HG03439 (cell line): Measurements from ENCODE around the gene GRPR.
"Not testable (repeated sequence)": the region's sequence is repeated elsewhere in the genome, so short reads cannot be mapped to it uniquely, and the experiment has no call there.

Source experiments
- ATAC-seq: cut with Tn5 transposase; IDR thresholded peaks from one replicate; pipeline ENCODE4 v1.9.1; 2021; ENCODE audit warnings: mild to moderate bottlenecking, moderate library complexity; ENCODE audit not compliant: unreplicated experiment

GRPR gene

GRCh38 chrX:16175329-16176061 is 52.1 kb downstream of the GRPR start:
- no peak for ATAC-seq

- ATAC-seq: no peak
Observed at GRCh38 chrX:16177260-16177659, 53.9 kb downstream of the GRPR start.

- not testable (repeated sequence) for ATAC-seq
Observed at GRCh38 chrX:16183843-16184242, 60.5 kb downstream of the GRPR start.

GRCh38 chrX:16185725-16186136 is 62.4 kb downstream of the GRPR start:
- ATAC-seq: peak; percentile 90

GRCh38 chrX:16186380-16187007 is 63.1 kb downstream of the GRPR start:
- ATAC-seq: no peak

GRCh38 chrX:16187024-16187760 is 63.8 kb downstream of the GRPR start:
- no peak for ATAC-seq

- no peak for ATAC-seq
Observed at GRCh38 chrX:16188687-16189086, 65.3 kb downstream of the GRPR start.

GRCh38 chrX:16191605-16192004 is 68.2 kb downstream of the GRPR start:
- no peak for ATAC-seq

GRCh38 chrX:16196829-16197228 is 73.5 kb downstream of the GRPR start:
- ATAC-seq: no peak

GRCh38 chrX:16199343-16199742 is 76.0 kb downstream of the GRPR start:
- no peak for ATAC-seq

GRCh38 chrX:16202943-16203342 is 79.6 kb downstream of the GRPR start:
- ATAC-seq: no peak
